Measurements from ENCODE around the gene RMDN2.
"Not testable (repeated sequence)": the region's sequence is repeated elsewhere in the genome, so short reads cannot be mapped to it uniquely, and the experiment has no call there.

DNA sequence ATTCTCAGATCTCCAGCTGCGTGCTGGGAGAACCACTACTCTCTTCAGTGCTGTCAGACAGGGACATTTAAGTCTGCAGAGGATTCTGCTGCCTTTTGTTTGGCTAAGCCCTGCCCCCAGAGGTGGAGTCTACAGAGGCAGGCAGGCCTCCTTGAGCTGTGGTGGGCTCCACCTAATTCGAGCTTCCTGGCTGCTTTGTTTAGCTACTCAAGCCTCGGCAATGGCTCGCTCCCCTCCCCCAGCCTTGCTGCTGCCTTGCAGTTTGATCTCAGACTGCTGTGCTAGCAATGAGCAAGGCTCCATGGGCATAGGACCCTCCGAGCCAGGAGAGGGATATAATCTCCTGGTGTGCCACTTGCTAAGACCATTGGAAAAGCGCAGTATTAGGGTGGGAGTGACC is 85.1 kb downstream of the RMDN2 start:
- TF ChIP-seq CTCF (IDR thresholded peaks at IDR 0.05 in 8 of 11, conservative IDR thresholded peaks at IDR 0.05 in 3 of 11); POLR2A (IDR thresholded peaks at IDR 0.05): not testable (repeated sequence)
